WERI-Rb-1 (cell line): ENCODE measurements around the gene CSTPP1.
"Not testable (repeated sequence)": the region's sequence is repeated elsewhere in the genome, so short reads cannot be mapped to it uniquely, and the experiment has no call there.

Experiments used
- DNase-seq: peaks from one replicate; pipeline ENCODE4 v3.0.0-alpha.2; 2020
- H3K27ac ChIP-seq: fragments of 250-450 bp; sonication (Bioruptor Pico); 2 replicates; pipeline ENCODE4 v1.5.1; 2020; ENCODE audit warnings: mild to moderate bottlenecking, moderate library complexity
- H3K27me3 ChIP-seq: fragments of 250-450 bp; sonication (Bioruptor Pico); 2 replicates; pipeline ENCODE4 v1.5.1; 2021; ENCODE audit warnings: mild to moderate bottlenecking, low read depth, moderate library complexity; ENCODE audit not compliant: insufficient read depth, severe bottlenecking
- H3K36me3 ChIP-seq: fragments of 250-450 bp; sonication (Bioruptor Pico); 2 replicates; pipeline ENCODE4 v1.5.1; 2020; ENCODE audit warnings: mild to moderate bottlenecking, moderate library complexity
- H3K4me3 ChIP-seq: 2 replicates; pipeline ENCODE4 v1.5.1; 2011; ENCODE audit warnings: low read depth, mild to moderate bottlenecking, control low read depth, low read length
- H3K9me3 ChIP-seq: fragments of 250-450 bp; sonication (Bioruptor Pico); 2 replicates; pipeline ENCODE4 v1.5.1; 2021; ENCODE audit warnings: mild to moderate bottlenecking, moderate library complexity; ENCODE audit not compliant: severe bottlenecking
- CTCF ChIP-seq: IDR thresholded peaks from 2 replicates; pipeline ENCODE4 v1.5.1; 2011; ENCODE audit warnings: low read depth, mild to moderate bottlenecking, control low read depth, inconsistent platforms, low read length

CSTPP1 gene

GRCh38 chr11:47107744-47108143 lies 171.2 kb downstream of the CSTPP1 start:
- Histone ChIP-seq H3K27ac (no peak overlapping the region), H3K9me3 (no peaks in the 10 kb centered on the region), H3K36me3 (no peaks in the 10 kb centered on the region), H3K27me3 (no peaks in the 10 kb centered on the region), H3K4me3 (no peak overlapping the region)
- no peak for DNase-seq
- TF ChIP-seq CTCF: no peak

GRCh38 chr11:47108214-47108613 lies 171.7 kb downstream of the CSTPP1 start:
- H3K9me3 ChIP-seq: no peaks in the 10 kb centered on the region
- H3K4me3 ChIP-seq: no peak overlapping the region
- DNase-seq: no peak
- H3K36me3 ChIP-seq: no peaks in the 10 kb centered on the region
- H3K27ac ChIP-seq: no peak overlapping the region
- no peak for TF ChIP-seq CTCF
- H3K27me3 ChIP-seq: no peaks in the 10 kb centered on the region

GRCh38 chr11:47109051-47109726 lies 172.6 kb downstream of the CSTPP1 start:
- Histone ChIP-seq H3K4me3 (no peak overlapping the region), H3K27ac (no peak overlapping the region), H3K27me3 (no peaks in the 10 kb centered on the region), H3K9me3 (no peaks in the 10 kb centered on the region), H3K36me3 (no peaks in the 10 kb centered on the region)
- DNase-seq: no peak
- no peak for TF ChIP-seq CTCF

GRCh38 chr11:47109727-47110246 lies 173.2 kb downstream of the CSTPP1 start:
- H3K4me3 ChIP-seq: no peak overlapping the region
- H3K27ac ChIP-seq: no peak overlapping the region
- no peak for TF ChIP-seq CTCF

GRCh38 chr11:47111318-47111804 lies 174.8 kb downstream of the CSTPP1 start:
- no peak for TF ChIP-seq CTCF
- H3K27ac ChIP-seq: no peak overlapping the region
- no peaks in the 10 kb centered on the region for H3K36me3 ChIP-seq
- no peaks in the 10 kb centered on the region for H3K9me3 ChIP-seq
- no peak for DNase-seq
- no peaks in the 10 kb centered on the region for H3K27me3 ChIP-seq
- no peak overlapping the region for H3K4me3 ChIP-seq

More at GRCh38 chr11:47109727-47110246, 173.2 kb downstream of the CSTPP1 start:
- no peaks in the 10 kb centered on the region for H3K36me3 ChIP-seq
- H3K9me3 ChIP-seq: no peaks in the 10 kb centered on the region
- no peak for DNase-seq
- no peaks in the 10 kb centered on the region for H3K27me3 ChIP-seq

GRCh38 chr11:47112941-47113340 lies 176.4 kb downstream of the CSTPP1 start:
- not testable (repeated sequence) for H3K27ac ChIP-seq, H3K9me3 ChIP-seq, H3K4me3 ChIP-seq, DNase-seq, H3K36me3 ChIP-seq, H3K27me3 ChIP-seq

- not testable (repeated sequence) for H3K27me3 ChIP-seq, H3K27ac ChIP-seq, H3K36me3 ChIP-seq, H3K9me3 ChIP-seq, H3K4me3 ChIP-seq
- peak; percentile 53 for DNase-seq
Observed at GRCh38 chr11:47118958-47119688, 182.6 kb downstream of the CSTPP1 start.
